ENCODE results near the gene TMEM141. TPM values are rescaled to one million over a fixed set of nuclear protein-coding genes. Genes with fewer than 3 reads are reported as not detected.

TMEM141 gene
- total and polyA plus RNA-seq, 2 of the 8 experiments (the other 6 are each of a cell fraction or from before 2014, with no cell fraction given): 51.1 to 137 TPM

DNA sequence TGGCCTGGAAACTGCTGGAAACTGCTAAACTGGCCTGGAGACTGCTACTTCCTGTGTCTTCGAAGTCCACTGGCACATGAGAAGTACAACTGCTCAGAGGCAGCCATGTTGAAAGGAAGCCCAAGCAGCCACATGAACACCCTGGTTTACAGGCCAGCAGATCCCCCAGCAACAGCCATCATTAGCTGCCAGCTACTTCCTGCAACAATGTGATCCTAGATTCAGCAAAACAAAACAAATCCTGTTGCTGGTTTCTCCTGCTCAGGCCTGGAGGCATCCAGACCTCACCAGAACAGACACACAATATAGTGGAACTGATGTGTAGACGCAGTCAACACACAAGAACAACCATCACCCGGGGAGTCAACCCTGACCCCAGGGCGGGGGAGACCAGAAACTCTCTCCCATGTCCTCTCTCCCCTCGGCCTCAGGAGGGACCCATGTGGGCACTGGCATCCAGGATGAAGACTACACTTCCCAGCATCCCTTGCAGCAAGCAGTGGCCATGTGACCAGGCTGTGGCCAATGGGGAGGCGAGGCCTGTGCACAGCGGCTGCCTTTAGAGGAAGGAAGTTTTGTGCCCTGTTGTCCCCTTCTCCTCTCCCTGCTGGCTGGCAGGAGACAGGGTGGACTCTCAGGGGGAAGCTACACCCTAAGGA is 17.6 kb upstream of the TMEM141 start (continued):
- TF ChIP-seq, protein P1, sequence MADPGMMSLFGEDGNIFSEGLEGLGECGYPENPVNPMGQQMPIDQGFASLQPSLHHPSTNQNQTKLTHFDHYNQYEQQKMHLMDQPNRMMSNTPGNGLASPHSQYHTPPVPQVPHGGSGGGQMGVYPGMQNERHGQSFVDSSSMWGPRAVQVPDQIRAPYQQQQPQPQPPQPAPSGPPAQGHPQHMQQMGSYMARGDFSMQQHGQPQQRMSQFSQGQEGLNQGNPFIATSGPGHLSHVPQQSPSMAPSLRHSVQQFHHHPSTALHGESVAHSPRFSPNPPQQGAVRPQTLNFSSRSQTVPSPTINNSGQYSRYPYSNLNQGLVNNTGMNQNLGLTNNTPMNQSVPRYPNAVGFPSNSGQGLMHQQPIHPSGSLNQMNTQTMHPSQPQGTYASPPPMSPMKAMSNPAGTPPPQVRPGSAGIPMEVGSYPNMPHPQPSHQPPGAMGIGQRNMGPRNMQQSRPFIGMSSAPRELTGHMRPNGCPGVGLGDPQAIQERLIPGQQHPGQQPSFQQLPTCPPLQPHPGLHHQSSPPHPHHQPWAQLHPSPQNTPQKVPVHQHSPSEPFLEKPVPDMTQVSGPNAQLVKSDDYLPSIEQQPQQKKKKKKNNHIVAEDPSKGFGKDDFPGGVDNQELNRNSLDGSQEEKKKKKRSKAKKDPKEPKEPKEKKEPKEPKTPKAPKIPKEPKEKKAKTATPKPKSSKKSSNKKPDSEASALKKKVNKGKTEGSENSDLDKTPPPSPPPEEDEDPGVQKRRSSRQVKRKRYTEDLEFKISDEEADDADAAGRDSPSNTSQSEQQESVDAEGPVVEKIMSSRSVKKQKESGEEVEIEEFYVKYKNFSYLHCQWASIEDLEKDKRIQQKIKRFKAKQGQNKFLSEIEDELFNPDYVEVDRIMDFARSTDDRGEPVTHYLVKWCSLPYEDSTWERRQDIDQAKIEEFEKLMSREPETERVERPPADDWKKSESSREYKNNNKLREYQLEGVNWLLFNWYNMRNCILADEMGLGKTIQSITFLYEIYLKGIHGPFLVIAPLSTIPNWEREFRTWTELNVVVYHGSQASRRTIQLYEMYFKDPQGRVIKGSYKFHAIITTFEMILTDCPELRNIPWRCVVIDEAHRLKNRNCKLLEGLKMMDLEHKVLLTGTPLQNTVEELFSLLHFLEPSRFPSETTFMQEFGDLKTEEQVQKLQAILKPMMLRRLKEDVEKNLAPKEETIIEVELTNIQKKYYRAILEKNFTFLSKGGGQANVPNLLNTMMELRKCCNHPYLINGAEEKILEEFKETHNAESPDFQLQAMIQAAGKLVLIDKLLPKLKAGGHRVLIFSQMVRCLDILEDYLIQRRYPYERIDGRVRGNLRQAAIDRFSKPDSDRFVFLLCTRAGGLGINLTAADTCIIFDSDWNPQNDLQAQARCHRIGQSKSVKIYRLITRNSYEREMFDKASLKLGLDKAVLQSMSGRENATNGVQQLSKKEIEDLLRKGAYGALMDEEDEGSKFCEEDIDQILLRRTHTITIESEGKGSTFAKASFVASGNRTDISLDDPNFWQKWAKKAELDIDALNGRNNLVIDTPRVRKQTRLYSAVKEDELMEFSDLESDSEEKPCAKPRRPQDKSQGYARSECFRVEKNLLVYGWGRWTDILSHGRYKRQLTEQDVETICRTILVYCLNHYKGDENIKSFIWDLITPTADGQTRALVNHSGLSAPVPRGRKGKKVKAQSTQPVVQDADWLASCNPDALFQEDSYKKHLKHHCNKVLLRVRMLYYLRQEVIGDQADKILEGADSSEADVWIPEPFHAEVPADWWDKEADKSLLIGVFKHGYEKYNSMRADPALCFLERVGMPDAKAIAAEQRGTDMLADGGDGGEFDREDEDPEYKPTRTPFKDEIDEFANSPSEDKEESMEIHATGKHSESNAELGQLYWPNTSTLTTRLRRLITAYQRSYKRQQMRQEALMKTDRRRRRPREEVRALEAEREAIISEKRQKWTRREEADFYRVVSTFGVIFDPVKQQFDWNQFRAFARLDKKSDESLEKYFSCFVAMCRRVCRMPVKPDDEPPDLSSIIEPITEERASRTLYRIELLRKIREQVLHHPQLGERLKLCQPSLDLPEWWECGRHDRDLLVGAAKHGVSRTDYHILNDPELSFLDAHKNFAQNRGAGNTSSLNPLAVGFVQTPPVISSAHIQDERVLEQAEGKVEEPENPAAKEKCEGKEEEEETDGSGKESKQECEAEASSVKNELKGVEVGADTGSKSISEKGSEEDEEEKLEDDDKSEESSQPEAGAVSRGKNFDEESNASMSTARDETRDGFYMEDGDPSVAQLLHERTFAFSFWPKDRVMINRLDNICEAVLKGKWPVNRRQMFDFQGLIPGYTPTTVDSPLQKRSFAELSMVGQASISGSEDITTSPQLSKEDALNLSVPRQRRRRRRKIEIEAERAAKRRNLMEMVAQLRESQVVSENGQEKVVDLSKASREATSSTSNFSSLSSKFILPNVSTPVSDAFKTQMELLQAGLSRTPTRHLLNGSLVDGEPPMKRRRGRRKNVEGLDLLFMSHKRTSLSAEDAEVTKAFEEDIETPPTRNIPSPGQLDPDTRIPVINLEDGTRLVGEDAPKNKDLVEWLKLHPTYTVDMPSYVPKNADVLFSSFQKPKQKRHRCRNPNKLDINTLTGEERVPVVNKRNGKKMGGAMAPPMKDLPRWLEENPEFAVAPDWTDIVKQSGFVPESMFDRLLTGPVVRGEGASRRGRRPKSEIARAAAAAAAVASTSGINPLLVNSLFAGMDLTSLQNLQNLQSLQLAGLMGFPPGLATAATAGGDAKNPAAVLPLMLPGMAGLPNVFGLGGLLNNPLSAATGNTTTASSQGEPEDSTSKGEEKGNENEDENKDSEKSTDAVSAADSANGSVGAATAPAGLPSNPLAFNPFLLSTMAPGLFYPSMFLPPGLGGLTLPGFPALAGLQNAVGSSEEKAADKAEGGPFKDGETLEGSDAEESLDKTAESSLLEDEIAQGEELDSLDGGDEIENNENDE (IDR thresholded peaks at IDR 0.05; ENCODE audit: insufficient replicate concordance, low read length): no peak
- peak; percentile 55; the same call in 1 of the 2 replicates for TF ChIP-seq SP1 (IDR thresholded peaks at IDR 0.05; ENCODE audit: low read depth, low read length)
- no peak for TF ChIP-seq EZH2 (IDR thresholded peaks at IDR 0.05; ENCODE audit: low read depth, low read length, severe bottlenecking)
- no peak for TF ChIP-seq POLR2AphosphoS5 (IDR thresholded peaks at IDR 0.05; ENCODE audit: low read depth, low read length)
- no peak for TF ChIP-seq CHD1 (IDR thresholded peaks at IDR 0.05; ENCODE audit: low read depth, low read length)
- TF ChIP-seq KDM1A (IDR thresholded peaks at IDR 0.05; ENCODE audit: borderline replicate concordance, low read length): no peak
- TF ChIP-seq EP300 (IDR thresholded peaks at IDR 0.05; ENCODE audit: borderline replicate concordance in 1 of 2, low read depth in 2 of 2, low read length in 2 of 2): no peak

All from H1 (cell line).